ENCODE results near the gene RAVER1. TPM values are rescaled to one million over a fixed set of nuclear protein-coding genes. Genes with fewer than 3 reads are reported as not detected.
"Not testable (repeated sequence)": the region's sequence is repeated elsewhere in the genome, so short reads cannot be mapped to it uniquely, and the experiment has no call there.

RAVER1 gene
- total and polyA plus RNA-seq, 2 donors (not counting 3 experiments of a cell fraction or from before 2014, with no cell fraction given): 5.2 to 47.6 TPM

DNA sequence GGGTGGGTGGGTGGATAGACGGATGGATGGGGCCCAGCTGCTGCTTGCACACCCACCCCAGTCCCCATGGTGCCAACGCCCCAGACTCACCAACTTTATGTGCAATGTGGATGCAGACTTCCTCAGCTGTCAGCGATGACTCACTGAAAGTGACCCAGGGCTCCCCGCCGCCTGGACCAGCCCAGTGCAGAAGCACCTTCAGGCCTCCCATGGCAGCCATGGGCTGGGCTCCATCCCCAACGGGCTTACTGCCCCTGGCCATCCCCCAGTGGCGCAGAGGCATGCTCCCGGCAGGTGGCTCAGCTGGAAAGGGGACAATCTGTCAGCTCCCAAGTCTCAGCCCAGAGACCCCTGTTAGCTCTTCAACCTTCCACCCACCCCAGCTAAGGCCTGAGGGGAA is 44.8 kb upstream of the RAVER1 start:
- intact Hi-C loops (cut with micrococcal nuclease): no loop called here
- no peak overlapping the region for H3K27ac ChIP-seq (ENCODE audit: insufficient read depth, low read depth, low read length)
- peaks cover 12% of the 10 kb centered on the region for H3K4me1 ChIP-seq (ENCODE audit: control insufficient read depth, extremely low read depth, insufficient read depth, low read length)
- no peaks in the 10 kb centered on the region for H4K20me1 ChIP-seq (replicated peaks; ENCODE audit: control insufficient read depth, extremely low read depth, insufficient read depth, low read length)
- H3K9me1 ChIP-seq (replicated peaks; ENCODE audit: control insufficient read depth, extremely low read depth, insufficient read depth, low read length): no peaks in the 10 kb centered on the region
- no peak for TF ChIP-seq POLR2AphosphoS5 (IDR thresholded peaks at IDR 0.05; ENCODE audit: insufficient read depth, low read depth, low read length)
- TF ChIP-seq MYC (IDR thresholded peaks at IDR 0.05; ENCODE audit: low read depth, low read length): no peak
- TF ChIP-seq EZH2 (IDR thresholded peaks at IDR 0.05; ENCODE audit: borderline replicate concordance, low read depth, low read length, severe bottlenecking): no peak
- TF ChIP-seq, protein P1, sequence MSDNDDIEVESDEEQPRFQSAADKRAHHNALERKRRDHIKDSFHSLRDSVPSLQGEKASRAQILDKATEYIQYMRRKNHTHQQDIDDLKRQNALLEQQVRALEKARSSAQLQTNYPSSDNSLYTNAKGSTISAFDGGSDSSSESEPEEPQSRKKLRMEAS (IDR thresholded peaks at IDR 0.05; ENCODE audit: insufficient read depth, insufficient read length): no peak
- no peak for TF ChIP-seq GATA2 (IDR thresholded peaks at IDR 0.05; ENCODE audit: insufficient read depth, insufficient read length, low read depth, low read length)
- TF ChIP-seq, protein P2, sequence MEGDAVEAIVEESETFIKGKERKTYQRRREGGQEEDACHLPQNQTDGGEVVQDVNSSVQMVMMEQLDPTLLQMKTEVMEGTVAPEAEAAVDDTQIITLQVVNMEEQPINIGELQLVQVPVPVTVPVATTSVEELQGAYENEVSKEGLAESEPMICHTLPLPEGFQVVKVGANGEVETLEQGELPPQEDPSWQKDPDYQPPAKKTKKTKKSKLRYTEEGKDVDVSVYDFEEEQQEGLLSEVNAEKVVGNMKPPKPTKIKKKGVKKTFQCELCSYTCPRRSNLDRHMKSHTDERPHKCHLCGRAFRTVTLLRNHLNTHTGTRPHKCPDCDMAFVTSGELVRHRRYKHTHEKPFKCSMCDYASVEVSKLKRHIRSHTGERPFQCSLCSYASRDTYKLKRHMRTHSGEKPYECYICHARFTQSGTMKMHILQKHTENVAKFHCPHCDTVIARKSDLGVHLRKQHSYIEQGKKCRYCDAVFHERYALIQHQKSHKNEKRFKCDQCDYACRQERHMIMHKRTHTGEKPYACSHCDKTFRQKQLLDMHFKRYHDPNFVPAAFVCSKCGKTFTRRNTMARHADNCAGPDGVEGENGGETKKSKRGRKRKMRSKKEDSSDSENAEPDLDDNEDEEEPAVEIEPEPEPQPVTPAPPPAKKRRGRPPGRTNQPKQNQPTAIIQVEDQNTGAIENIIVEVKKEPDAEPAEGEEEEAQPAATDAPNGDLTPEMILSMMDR (IDR thresholded peaks at IDR 0.05; ENCODE audit: extremely low read depth in 1 of 2, insufficient read depth in 1 of 2, low read depth in 1 of 2, low read length in 2 of 2): no peak
- no peak for TF ChIP-seq JUN (IDR thresholded peaks at IDR 0.05; ENCODE audit: borderline replicate concordance, insufficient read depth, insufficient read length, low read depth)
- no peak for TF ChIP-seq POLR2A (IDR thresholded peaks at IDR 0.05; ENCODE audit: low read depth, low read length)
- no peak for TF ChIP-seq FOS (IDR thresholded peaks at IDR 0.05; ENCODE audit: borderline replicate concordance, insufficient read depth, low read length)
- no peak overlapping the region for H2AFZ ChIP-seq (ENCODE audit: low read depth, low read length)
- H3K9ac ChIP-seq (replicated peaks; ENCODE audit: extremely low read depth, insufficient read depth, low read length): no peak overlapping the region
- dilution Hi-C loops (cut with MboI; ENCODE audit: extremely low pct_ligation_motif_present, low sequenced_read_pairs): no loop called here
- H3K4me3 ChIP-seq (replicated peaks in 1 of 3; ENCODE audit: insufficient read depth in 1 of 3, low read depth in 1 of 3, low read length in 3 of 3): no peak overlapping the region
- DNase-seq (ENCODE audit: low read depth, low spot score) (no peak), FAIRE-seq (no peak)
- ChIA-PET CTCF (interaction anchor here (1.0 kb wide), 1 partner anchor 11 kb away, joined by 3 read pairs; no protein-coding TSS in a partner anchor), POLR2A (no interaction called here)
- H3K36me3 ChIP-seq (ENCODE audit: control insufficient read depth in 2 of 2, extremely low read depth in 1 of 2, insufficient read depth in 2 of 2, low read length in 2 of 2): peaks cover 0 to 8% of the 10 kb centered on the region in 2 experiments
- H3K4me2 ChIP-seq (ENCODE audit: insufficient read depth, low read length): no peak overlapping the region
- H3K79me2 ChIP-seq (ENCODE audit: control insufficient read depth, insufficient read depth, low read length): peaks cover 7% of the 10 kb centered on the region
- no peaks in the 10 kb centered on the region for H3K9me3 ChIP-seq (replicated peaks; ENCODE audit: control insufficient read depth, insufficient read depth, low read length)
- no peaks in the 10 kb centered on the region for H3K27me3 ChIP-seq (ENCODE audit: control insufficient read depth in 2 of 2, insufficient read depth in 2 of 2, low read length in 2 of 2)
- BruUV-seq (replicated peaks): no TSS peak

DNA sequence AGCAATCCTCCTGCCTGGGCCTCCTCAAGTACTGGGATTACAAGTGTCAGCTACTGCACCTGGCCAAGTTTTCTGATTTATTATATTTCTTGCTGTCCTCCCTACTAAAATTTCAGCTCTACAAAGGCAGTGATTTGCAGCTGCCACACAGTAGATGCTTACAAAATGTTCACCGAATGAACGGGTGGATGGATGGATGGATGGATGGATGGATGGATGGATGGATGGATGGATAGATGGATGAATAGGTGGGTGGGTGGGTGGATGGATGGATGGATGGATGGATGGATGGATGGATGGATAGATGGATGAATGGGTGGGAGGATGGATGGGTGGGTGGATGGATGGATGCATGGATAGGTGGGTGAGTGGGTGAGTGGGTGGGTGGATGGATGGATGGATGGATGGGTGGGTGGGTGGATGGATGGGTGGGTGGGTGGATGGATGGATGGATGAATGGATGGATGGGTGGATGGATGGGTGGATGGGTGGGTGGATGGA is 43.9 kb upstream of the RAVER1 start:
- CTCF ChIA-PET; H3K4me3 ChIP-seq (replicated peaks in 1 of 3; ENCODE audit: insufficient read depth in 1 of 3, low read depth in 1 of 3, low read length in 3 of 3); H3K9me3 ChIP-seq (replicated peaks; ENCODE audit: control insufficient read depth, insufficient read depth, low read length); BruUV-seq (replicated peaks); H3K36me3 ChIP-seq (ENCODE audit: control insufficient read depth in 2 of 2, extremely low read depth in 1 of 2, insufficient read depth in 2 of 2, low read length in 2 of 2); DNase-seq (ENCODE audit: low read depth, low spot score); intact Hi-C loops (cut with micrococcal nuclease); H3K27ac ChIP-seq (ENCODE audit: insufficient read depth, low read depth, low read length); H3K79me2 ChIP-seq (ENCODE audit: control insufficient read depth, insufficient read depth, low read length); H2AFZ ChIP-seq (ENCODE audit: low read depth, low read length); H3K4me2 ChIP-seq (ENCODE audit: insufficient read depth, low read length); H3K9ac ChIP-seq (replicated peaks; ENCODE audit: extremely low read depth, insufficient read depth, low read length); H3K9me1 ChIP-seq (replicated peaks; ENCODE audit: control insufficient read depth, extremely low read depth, insufficient read depth, low read length); POLR2A ChIA-PET; H3K27me3 ChIP-seq (ENCODE audit: control insufficient read depth in 2 of 2, insufficient read depth in 2 of 2, low read length in 2 of 2); dilution Hi-C loops (cut with MboI; ENCODE audit: extremely low pct_ligation_motif_present, low sequenced_read_pairs); FAIRE-seq; H4K20me1 ChIP-seq (replicated peaks; ENCODE audit: control insufficient read depth, extremely low read depth, insufficient read depth, low read length): not testable (repeated sequence)
- peaks cover 12% of the 10 kb centered on the region for H3K4me1 ChIP-seq (ENCODE audit: control insufficient read depth, extremely low read depth, insufficient read depth, low read length)

Data from endothelial cell of umbilical vein (primary cell).